Measurements from ENCODE around the gene EPS8.

DNA sequence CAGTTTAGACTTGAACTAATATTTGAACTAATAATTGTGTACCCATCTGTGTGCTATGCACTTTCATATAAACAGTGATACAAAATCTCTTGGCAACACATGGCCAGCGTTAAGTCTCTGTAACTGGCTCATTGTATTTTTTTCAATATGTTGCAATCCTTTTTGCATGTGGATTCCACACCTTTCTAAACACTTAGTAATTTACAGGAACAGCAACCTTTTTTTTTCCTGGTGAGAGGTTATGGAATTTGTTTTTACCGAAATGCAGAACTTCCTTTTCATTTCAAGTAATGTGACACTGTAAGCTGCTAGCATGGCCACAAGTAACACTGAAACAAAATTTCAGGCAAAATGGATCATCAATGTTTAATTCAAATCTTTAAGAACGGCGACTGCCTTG is 45.4 kb upstream of the EPS8 start:
- TF ChIP-seq, protein P1, sequence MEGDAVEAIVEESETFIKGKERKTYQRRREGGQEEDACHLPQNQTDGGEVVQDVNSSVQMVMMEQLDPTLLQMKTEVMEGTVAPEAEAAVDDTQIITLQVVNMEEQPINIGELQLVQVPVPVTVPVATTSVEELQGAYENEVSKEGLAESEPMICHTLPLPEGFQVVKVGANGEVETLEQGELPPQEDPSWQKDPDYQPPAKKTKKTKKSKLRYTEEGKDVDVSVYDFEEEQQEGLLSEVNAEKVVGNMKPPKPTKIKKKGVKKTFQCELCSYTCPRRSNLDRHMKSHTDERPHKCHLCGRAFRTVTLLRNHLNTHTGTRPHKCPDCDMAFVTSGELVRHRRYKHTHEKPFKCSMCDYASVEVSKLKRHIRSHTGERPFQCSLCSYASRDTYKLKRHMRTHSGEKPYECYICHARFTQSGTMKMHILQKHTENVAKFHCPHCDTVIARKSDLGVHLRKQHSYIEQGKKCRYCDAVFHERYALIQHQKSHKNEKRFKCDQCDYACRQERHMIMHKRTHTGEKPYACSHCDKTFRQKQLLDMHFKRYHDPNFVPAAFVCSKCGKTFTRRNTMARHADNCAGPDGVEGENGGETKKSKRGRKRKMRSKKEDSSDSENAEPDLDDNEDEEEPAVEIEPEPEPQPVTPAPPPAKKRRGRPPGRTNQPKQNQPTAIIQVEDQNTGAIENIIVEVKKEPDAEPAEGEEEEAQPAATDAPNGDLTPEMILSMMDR (conservative IDR thresholded peaks at IDR 0.05; ENCODE audit: low read length): no peak
- no peak for TF ChIP-seq EZH2phosphoT487 (IDR thresholded peaks at IDR 0.05; ENCODE audit: borderline replicate concordance)
